HepG2 (cell line): Measurements from ENCODE around the gene GNB3. TPM values are rescaled to one million over a fixed set of nuclear protein-coding genes. Genes with fewer than 3 reads are reported as not detected.

Experiments
- AGO2 ChIP-seq: fragments of 200-400 bp; formaldehyde crosslinking; optimal IDR thresholded peaks from 2 replicates; pipeline ENCODE3; 2017; ENCODE audit warnings: mild to moderate bottlenecking, low read depth, low read length, moderate library complexity
- ATAD3A ChIP-seq: sonication (generic); formaldehyde crosslinking; IDR thresholded peaks from 2 replicates; pipeline ENCODE4 v1.4.0; 2020; ENCODE audit warnings: missing genetic modification reagents
- CHD4 ChIP-seq: fragments of 200-600 bp; sonication (generic); IDR thresholded peaks from 2 replicates; pipeline ENCODE4 v1.7.0; 2017; ENCODE audit warnings: mild to moderate bottlenecking, low read length, borderline replicate concordance
- DPF2 ChIP-seq: sonication (generic); formaldehyde crosslinking; IDR thresholded peaks from 2 replicates; pipeline ENCODE4 v1.4.0; 2020; ENCODE audit warnings: mild to moderate bottlenecking, low read depth, missing genetic modification reagents, borderline replicate concordance
- GATA4 ChIP-seq: sonication (generic); IDR thresholded peaks from 2 replicates; pipeline ENCODE4 v1.6.1; 2016; ENCODE audit warnings: antibody characterized with exemption, low read depth, borderline replicate concordance
- HOXA7 ChIP-seq: sonication (generic); formaldehyde crosslinking; IDR thresholded peaks from 2 replicates; pipeline ENCODE4 v1.8.1; 2022; ENCODE audit warnings: mild to moderate bottlenecking, missing genetic modification reagents, moderate library complexity
- KDM2A ChIP-seq: sonication (generic); formaldehyde crosslinking; IDR thresholded peaks from 2 replicates; pipeline ENCODE4 v1.4.0; 2020; ENCODE audit warnings: low read depth, missing genetic modification reagents, borderline replicate concordance
- NCOR1 ChIP-seq: fragments of 200-600 bp; sonication (generic); IDR thresholded peaks from 2 replicates; pipeline ENCODE4 v1.7.0; 2017; ENCODE audit warnings: antibody characterized with exemption, low read length, borderline replicate concordance
- PAX8 ChIP-seq: sonication (generic); formaldehyde crosslinking; IDR thresholded peaks from 2 replicates; pipeline ENCODE4 v1.8.0; 2022; ENCODE audit warnings: mild to moderate bottlenecking, missing genetic modification reagents, borderline replicate concordance
- RFXAP ChIP-seq: sonication (generic); formaldehyde crosslinking; IDR thresholded peaks from 2 replicates; pipeline ENCODE4 v1.4.0; 2020; ENCODE audit warnings: missing genetic modification reagents, borderline replicate concordance
- TBX2 ChIP-seq: sonication (generic); formaldehyde crosslinking; IDR thresholded peaks from 2 replicates; pipeline ENCODE4 v1.5.0; 2020; ENCODE audit warnings: missing genetic modification reagents, mild to moderate bottlenecking, borderline replicate concordance
- ZBTB1 ChIP-seq: sonication (generic); formaldehyde crosslinking; IDR thresholded peaks from 2 replicates; pipeline ENCODE4 v1.4.0; 2020; ENCODE audit warnings: missing genetic modification reagents, borderline replicate concordance
- ZBTB10 ChIP-seq: sonication (generic); formaldehyde crosslinking; IDR thresholded peaks from 2 replicates; pipeline ENCODE4 v1.4.0; 2020; ENCODE audit warnings: missing genetic modification reagents, borderline replicate concordance
- ZBTB26 ChIP-seq: IDR thresholded peaks from 2 replicates; pipeline ENCODE4 v1.6.1; 2016; ENCODE audit warnings: missing compliant biosample characterization, missing genetic modification reagents, borderline replicate concordance
- ZNF318 ChIP-seq: sonication (generic); formaldehyde crosslinking; IDR thresholded peaks from 2 replicates; pipeline ENCODE4 v1.4.0; 2020; ENCODE audit warnings: mild to moderate bottlenecking, missing genetic modification reagents
- polyA plus RNA-seq, 8 experiments: library from polyadenylated mRNA; depleted of rRNA in 3 of 8; stranded (reverse) in 7 of 8; unstranded in 1 of 8; fragments of >200 nt; fragmentation: Illumina TruSeq in 4 of 8; extraction: Trizol in 4 of 8; gene quantifications; 2 replicates each; pipeline versions ENCODE4 v1.2.1 to v1.2.3, GENCODE V29; 2011 to 2016; ENCODE audit warnings: low read depth in 4 of 8, missing spikeins in 1 of 8, mixed read lengths in 1 of 8; ENCODE audit not compliant: insufficient read depth in 1 of 8
- total RNA-seq, 5 experiments: library from RNA; depleted of rRNA; stranded (reverse); fragments of >200 nt; fragmentation: Illumina TruSeq; extraction: Trizol; gene quantifications; 2 replicates each; pipeline ENCODE4 v1.2.3, GENCODE V29; 2016; ENCODE audit warnings: low read depth in 1 of 5

Gene GNB3
- total and polyA plus RNA-seq, 2 of the 13 experiments (the other 11 are each of a cell fraction or from before 2014, with no cell fraction given) = 1.3 to 3.6 TPM

GRCh38 chr12:6872073-6873048 is 31.6 kb downstream of the GNB3 start (continued):
- TF ChIP-seq TBX2 (CRISPR knock-in tag) = peak; percentile 47
- TF ChIP-seq RFXAP (CRISPR knock-in tag) = peak; percentile 76; the same call in 1 of the 2 replicates
- TF ChIP-seq ATAD3A (CRISPR knock-in tag) = no peak
- peak; percentile 100 for TF ChIP-seq KDM2A (CRISPR knock-in tag)
- no peak for TF ChIP-seq ZNF318 (CRISPR knock-in tag)
- 0 out of 2 replicates have a peak, but pooled peaks have one; percentile 30 for TF ChIP-seq GATA4
- TF ChIP-seq AGO2 = peak; percentile 94
- peak; percentile 76; the same call in 1 of the 2 replicates for TF ChIP-seq PAX8 (CRISPR knock-in tag)
- no peak for TF ChIP-seq NCOR1
- TF ChIP-seq ZBTB1 (CRISPR knock-in tag) = 0 out of 2 replicates have a peak, but pooled peaks have one; percentile 27
- TF ChIP-seq ZBTB10 (CRISPR knock-in tag) = peak; percentile 76; the same call in 1 of the 2 replicates
- no peak for TF ChIP-seq DPF2 (CRISPR knock-in tag)
- peak; percentile 81 for TF ChIP-seq HOXA7 (CRISPR knock-in tag)
- no peak; the same call in 1 of the 2 replicates for TF ChIP-seq ZBTB26 (CRISPR knock-in tag)
- no peak; the same call in 1 of the 2 replicates for TF ChIP-seq CHD4
